Dedifferentiated amniotic fluid mesenchymal stem cell (primary cell): ENCODE data around the gene EGFL6.
A peak's percentile ranks its signal among the peaks of the same experiment; 100 is the strongest.
"Not testable (repeated sequence)": the region's sequence is repeated elsewhere in the genome, so short reads cannot be mapped to it uniquely, and the experiment has no call there.

ENCODE experiments used
- DNase-seq: peaks from one replicate; pipeline ENCODE4 v3.0.0-alpha.2; 2016; ENCODE audit errors: extremely low spot score

Gene EGFL6

DNA sequence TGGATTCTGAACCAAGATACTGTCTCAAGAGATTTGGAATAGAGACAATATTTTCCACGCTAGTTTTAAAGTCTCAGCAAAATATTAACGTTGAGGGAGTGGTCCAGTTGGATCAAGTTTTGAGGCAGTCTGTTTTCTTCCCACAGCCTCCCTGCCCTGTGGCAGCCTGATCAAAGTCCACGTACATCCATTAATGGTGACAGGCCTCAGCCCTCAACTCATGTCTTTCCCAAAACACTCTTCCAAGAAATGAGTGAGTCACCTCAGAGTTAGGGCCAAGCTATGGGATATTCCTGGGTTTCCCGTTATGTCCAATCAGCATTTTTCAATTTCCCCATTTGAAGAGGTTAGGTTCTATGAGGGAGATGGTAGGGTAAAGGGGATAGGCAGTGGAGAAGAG, 28.5 kb downstream of the EGFL6 start:
- peak; percentile 29 for DNase-seq

GRCh38 chrX:13598877-13599276, 29.5 kb downstream of the EGFL6 start:
- no peak for DNase-seq

DNA sequence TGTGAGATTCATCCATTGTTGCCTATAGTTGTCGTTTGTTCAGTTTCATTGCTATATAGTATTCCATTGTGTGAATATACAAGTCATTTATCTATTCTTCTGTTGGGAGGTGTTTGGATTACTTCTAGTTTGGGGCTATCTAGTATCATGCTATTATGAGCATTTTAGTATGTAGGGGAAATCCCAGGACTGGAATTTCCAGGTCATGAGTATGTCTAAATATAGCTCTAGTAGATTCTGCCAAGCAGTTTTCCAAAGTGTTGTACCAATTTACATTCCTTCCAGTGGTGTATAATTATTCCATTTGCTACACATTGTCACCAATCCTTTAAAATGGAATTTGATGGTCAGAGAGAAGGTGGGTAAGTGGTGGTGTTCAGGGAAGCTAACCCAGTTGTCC, 30.1 kb downstream of the EGFL6 start:
- DNase-seq = no peak

- DNase-seq = no peak
Observed at GRCh38 chrX:13605611-13606010, 36.2 kb downstream of the EGFL6 start.

DNA sequence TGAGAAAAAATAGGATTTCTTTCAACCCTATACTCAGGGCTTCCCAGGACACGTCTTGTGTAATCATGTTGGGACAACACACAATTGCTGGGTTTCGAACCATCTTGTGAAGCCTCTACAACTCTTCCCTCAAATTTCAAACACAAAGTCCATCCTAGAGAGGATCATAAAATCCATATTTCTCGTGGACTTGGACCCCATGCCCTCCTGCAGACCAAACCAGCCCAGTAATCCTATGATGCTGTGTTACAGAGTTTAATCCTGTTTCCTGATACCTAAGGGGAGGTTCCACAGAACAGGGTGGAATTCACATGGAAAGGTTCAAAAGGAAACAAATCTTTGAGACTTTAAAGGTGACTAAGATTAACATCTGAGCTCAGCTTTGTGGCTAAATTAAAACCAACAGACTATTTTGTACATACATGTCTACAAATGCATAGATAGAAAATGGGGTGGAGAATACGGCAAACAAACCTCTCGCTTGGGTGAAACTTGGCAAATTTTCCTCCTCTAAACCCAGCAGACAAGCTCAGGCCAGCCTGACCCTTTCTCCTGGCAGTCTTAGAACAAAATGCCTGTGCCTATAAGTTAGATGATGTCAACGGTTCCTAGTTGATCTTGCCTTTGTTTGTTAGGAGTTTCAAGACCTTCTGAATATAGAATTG, 38.1 kb downstream of the EGFL6 start:
- no peak for DNase-seq

GRCh38 chrX:13607996-13608365, 38.6 kb downstream of the EGFL6 start:
- no peak for DNase-seq

DNA sequence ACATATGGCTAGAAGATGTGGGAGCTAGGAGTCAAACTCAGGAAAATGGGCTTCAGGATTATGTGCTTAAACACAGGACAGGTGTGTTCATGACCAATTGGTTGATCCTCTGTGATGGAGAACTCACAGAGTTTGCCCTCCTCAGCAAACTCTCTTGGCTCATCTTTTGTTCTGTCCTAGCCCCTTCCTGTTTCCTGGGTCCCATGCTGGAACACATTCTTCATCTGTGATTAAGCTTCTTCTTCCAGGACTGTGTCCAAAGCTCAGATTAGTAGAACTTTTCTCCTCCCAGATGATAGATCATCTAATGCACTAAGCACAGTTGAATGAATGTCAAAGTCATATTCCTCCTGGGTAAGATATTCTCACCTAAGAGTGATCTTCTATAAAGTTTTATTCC, 44.8 kb downstream of the EGFL6 start:
- no peak for DNase-seq

DNA sequence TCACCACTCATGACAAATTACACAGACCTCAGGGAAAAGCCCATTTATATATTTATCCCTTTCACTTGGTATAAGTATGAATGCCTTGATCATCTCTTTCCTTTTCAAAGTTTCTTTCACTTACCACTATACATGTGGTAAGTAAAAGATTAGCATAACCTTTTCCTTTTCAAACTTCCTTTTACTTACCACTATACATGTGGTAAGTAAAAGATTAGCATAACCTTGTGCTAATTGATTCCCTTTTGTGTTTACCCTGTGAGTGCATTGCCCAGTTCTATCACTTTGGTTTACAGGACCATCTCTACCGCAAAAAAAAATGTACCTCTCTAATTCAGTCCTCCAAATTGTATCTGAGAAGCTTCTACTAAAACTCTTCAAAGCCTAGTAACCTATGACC, 50.8 kb downstream of the EGFL6 start:
- no peak for DNase-seq

DNA sequence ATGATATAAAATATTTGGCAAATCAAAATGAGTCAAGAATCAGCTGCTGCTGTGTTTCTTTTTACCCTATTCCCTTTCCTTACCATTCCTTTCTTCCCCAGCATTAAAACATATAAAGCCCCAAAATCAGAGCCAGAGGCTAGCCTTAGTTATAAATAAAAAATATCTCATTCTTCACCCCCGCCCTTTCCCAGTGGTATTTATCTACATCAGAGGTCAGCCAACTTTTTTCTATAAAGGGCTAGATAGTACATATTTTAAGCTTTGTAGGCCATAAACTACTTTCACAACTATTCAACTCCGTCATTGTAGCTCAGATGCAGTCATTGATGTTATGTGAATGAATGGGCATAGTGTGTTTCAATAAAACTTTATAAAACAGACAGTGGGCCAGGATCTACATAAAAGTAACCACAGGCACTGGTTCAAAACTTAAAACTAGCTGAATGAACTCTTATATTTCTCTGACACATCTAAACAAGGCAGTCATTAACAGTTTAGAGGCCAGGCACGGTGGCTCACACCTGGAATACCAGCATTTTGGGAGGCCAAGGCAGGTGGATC, 53.1 kb downstream of the EGFL6 start:
- DNase-seq = no peak

GRCh38 chrX:13627306-13627705, 57.9 kb downstream of the EGFL6 start:
- no peak for DNase-seq

- not testable (repeated sequence) for DNase-seq
Observed at GRCh38 chrX:13637224-13637623, 67.8 kb downstream of the EGFL6 start.

DNA sequence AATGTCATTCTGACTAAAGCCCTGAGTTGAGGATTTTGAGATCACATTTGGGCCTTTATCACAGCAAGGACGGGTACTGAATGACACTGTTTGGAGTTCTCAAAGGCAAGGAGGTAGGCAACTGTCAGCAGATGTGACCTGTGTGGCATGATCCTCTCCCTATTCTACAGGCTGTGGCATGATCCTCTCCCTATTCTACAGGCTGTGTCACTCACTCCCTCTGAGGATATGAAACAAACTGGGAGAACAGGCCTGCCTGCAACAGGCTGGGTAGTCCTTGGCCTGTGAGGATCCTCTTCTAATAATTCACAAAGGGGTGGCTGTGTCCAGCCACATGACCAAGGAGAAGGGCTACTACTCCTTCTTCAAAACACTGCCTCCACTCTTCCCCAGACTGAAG, 68.6 kb downstream of the EGFL6 start:
- DNase-seq = no peak

DNA sequence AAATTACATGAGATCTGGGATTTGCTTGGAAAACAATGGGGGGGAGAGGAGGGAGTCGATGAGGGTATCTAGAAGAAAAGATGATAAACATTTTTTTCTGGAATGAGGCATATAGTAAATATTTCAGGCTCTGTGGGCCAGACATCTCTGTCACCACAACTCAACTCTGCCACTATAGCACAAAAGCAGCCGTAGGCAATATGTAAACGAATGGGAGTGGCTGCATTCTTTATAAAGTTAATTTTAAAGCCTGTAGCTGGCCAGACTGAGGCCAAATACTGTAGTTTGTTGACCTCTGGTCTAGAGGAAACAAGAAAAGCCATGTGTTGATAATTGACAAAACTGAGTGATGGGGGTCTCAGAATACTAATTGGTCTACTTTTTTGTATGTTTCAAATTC, 69.4 kb downstream of the EGFL6 start:
- DNase-seq = peak; percentile 64

DNA sequence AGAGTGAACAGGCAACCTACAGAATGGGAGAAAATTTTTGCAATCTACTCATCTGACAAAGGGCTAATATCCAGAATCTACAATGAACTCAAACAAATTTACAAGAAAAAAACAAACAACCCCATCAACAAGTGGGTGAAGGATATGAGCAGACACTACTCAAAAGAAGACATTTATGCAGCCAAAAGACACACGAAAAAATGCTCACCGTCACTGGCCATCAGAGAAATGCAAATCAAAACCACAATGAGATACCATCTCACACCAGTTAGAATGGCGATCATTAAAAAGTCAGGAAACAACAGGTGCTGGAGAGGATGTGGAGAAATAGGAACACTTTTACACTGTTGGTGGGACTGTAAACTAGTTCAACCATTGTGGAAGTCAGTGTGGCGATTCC, 72.3 kb downstream of the EGFL6 start:
- not testable (repeated sequence) for DNase-seq

DNA sequence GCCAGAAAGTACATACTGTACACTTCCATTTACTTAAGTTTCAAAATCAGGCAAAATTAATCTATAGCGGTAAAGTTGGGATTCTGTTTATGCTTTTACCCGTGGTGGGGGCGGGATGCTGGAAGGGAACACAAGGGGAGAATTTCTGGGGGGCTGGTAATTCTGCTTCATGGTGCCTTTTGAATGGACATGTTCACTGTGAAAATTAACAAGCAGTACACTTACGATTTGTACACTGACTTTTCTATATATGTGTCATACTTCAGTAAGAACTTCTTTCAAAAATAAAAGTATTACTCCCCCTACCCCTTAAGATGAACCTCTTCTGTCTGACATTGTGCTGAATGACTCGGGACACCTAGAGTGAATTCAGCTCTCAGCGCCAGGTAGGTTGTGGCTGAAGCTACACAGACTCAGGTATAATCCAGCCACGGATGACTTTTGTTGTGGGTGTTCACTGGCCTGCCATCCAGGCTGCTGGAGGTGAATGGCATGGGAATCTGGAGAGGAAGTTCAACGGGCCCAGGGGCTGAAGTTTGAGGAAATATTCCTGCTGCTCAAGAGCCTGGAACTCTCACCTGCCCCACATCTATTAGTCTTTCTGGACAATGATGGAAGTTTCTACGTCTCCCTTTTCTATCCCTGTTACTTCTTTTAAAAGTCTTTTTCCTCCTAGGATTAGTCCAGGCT, 76.2 kb downstream of the EGFL6 start:
- DNase-seq = no peak

DNA sequence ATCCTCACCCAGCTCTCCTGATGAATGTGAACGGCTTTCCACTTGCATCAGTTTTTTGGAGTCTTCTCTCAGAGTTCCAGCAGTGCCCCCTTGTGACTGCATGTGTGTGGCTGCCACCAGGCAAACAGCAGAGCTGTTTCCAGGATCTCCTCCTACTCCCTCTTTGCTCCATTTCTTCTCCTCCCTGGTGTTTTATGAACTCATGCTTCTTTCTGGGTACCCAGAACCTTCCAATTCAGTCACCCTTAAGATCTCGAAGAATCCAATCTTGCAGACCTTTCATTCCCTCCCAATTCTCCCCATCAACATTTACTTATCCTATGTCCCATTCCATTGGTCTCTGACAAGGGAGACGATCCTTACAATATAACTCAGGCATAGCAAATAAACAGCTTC, 76.8 kb downstream of the EGFL6 start:
- peak; percentile 84 for DNase-seq

DNA sequence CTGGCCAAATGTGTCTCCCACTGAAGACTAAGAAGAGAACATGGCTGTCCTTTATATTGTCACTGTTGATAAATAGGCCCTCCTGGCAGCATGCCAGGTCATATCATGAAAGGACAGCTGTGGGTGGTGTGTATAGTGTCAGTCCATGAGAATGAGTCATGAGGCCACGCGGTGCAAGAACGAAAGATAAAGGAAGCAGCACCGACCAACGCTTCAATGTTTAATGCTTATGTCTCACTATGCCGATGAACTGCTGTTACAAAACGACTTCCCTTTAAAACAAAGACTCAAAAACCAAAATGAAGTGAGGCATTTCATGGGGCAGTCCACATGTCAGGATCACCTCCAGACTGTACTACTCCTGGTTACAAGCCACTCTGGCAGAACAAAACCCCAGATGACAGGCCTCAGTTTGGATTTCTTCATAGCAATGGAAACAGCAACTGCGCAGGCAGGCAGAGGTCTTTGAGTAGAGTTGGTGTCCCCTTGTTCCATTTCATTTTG, 78.4 kb downstream of the EGFL6 start:
- no peak for DNase-seq

DNA sequence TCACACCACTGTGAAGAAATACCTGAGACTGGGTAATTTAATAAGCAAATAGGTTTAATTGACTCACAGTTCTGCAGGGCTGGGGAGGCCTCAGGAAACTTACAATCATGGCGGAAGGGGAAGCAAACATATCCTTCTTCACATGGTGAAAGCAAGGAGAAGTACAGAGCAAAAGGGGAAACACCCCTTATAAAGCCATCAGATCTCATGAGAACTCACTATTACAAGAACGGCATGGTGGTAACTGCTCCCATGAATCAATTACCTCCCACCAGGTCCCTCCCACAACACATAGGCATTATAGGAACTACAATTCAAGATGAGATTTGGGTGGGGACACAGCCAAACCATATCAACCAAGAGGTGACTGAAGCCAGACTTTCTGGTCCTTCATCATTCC, 78.9 kb downstream of the EGFL6 start:
- not testable (repeated sequence) for DNase-seq

DNA sequence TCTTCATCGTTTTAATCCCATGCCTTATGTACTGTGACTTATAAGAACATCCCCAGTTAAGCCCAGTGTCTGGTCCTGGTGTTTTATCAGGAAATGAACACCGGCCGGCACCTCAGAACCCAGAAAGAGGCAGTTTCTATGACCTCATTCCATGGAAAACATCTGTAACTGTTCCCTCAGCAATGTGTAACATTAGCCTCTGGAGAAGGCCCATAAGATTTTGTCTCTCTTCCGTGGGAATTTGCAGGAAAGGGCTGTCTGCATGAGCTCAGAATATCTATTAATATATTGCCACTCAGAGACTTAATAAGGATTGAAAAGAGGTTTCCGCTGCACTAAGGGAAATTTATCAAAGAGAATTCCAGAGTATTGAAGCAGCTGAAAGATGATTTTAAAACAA, 80.4 kb downstream of the EGFL6 start:
- DNase-seq = no peak

GRCh38 chrX:13650318-13650717, 80.9 kb downstream of the EGFL6 start:
- no peak for DNase-seq

GRCh38 chrX:13651150-13651549, 81.7 kb downstream of the EGFL6 start:
- no peak for DNase-seq

DNA sequence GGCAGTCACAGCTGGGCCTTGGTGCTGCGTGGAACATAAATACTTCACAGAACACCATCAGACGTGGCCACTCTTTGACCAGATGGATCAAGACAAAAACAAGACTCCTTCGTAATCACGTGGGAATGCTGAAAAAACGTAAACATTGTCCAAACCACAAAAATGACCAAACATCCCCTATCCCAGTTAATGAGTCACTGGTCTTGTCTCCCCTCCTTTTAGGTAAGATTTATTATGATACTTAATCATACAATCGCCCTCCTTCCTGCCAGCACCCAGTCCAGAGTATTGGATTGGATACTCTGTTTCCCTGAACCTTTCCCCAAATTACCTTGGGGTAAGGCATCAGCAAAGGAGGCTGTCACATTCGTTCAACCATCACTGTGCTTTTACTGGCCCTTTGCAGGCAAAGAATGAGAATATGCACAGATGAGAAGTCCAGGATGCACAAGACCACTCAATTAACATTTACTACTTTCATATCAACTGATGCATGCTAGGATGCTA, 82.9 kb downstream of the EGFL6 start:
- peak; percentile 66 for DNase-seq
